Dermis microvascular lymphatic vessel endothelial cell (primary cell): Measurements from ENCODE around the gene RPS3A. TPM values are rescaled to one million over a fixed set of nuclear protein-coding genes. Genes with fewer than 3 reads are reported as not detected.
"Not testable (repeated sequence)": the region's sequence is repeated elsewhere in the genome, so short reads cannot be mapped to it uniquely, and the experiment has no call there.

Source experiments
- DNase-seq, 2 donors: peaks; one replicate each; pipeline versions ENCODE4 v3.0.0 to v3.0.0-alpha.2; 2010; ENCODE audit warnings: low read depth in 2 of 2
- total RNA-seq: library from RNA; depleted of rRNA; stranded (reverse); fragments of >200 nt; gene quantifications from 2 replicates; pipeline ENCODE4 v1.2.1, GENCODE V29; 2014

The RPS3A gene
- total RNA-seq = 1,726 and 3,014 TPM in 2 replicates

DNA sequence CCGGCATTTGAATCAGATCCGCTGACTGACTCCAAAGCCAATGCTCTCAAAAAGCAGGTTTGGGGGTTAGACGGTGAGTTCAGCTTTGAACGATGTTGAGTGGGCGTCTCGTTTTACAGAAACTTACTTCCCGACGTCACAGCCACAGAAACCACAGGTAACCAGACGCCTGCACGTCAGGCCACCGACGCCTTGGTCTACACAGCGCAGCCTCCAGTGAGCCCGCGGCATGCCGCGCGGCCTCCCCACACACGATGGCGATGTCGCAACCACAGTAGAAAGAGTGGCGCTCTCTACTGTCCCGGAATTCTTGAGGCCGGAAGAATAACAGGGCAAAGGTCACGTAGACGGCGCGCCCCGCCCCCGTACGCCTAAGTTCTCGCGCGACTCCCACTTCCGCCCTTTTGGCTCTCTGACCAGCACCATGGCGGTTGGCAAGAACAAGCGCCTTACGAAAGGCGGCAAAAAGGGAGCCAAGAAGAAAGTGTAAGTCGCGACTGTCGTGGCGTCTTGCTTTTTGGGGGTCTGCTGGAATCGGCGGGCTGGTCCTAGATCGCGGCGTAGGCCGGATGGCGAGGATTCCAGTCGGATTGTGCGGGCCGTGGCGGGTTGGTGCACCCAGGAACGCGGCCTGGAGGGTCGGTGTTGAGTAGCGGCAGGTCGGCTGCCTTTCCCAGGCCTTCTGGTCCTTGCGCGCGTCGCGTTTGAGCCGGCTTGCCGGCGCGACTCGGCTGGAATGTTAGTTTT is at the start of gene RPS3A:
Gene RPS3A (plus strand): TSS at position 400 of the 747 bp plus-strand sequence. CDS start 25 bp downstream, at position 425.
- DNase-seq = peak; percentile 96 to 99

DNA sequence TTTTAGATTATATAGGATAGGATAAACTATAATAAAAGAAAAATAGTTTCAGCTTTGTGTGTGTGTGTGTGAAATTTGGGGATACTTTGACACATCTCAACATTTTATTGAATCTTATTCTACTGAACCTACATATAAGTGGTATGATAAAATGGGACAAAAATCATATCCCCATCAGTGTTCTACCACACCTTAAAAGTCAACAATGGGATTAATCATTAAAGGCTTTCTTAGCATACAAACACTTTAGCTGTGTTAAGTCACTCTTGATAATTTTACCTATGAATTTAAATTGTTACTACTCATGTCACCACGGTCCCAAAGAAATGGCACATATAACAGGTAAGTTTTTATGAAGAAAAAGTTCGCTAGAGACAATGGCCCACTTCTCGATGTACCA is 46.6 kb upstream of the RPS3A start:
- no peak for DNase-seq

DNA sequence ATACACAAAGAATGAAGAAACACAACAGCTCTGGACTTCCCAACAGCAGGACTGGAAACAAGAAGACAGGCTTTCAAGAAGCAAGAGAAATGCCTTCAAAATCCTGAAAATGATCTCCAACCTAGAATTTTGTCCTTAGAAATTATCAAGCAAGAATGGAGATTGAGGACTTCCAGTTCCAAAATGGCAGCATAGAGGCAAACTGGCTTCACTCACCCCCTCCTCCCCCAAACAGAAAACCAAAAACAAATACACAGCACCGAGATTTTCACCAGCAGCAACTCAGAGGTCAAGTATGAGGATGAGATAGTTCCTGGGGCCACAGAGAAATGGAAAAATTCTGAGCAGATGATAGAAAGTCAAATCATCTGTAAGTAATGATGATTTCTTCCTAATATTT is 43.9 kb upstream of the RPS3A start:
- DNase-seq = no peak

DNA sequence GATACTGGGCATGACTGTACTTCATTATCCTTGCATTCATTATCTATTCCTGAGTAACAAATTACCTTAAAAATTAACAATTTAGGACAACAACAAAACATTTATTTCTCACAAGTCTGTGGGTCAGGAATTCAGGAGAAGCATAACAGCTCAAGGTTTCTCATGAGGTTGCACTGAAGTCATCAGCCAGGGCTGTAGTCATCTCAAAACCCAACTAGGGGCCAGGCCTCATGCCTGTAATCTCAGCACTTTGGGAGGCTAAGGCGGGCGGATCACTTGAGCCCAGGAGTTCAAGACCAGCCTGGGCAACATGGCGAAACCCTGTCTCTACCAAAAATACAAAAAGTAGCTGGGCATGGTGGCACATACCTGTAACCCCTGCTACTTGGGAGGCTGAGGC is 36.3 kb upstream of the RPS3A start:
- not testable (repeated sequence) for DNase-seq

DNA sequence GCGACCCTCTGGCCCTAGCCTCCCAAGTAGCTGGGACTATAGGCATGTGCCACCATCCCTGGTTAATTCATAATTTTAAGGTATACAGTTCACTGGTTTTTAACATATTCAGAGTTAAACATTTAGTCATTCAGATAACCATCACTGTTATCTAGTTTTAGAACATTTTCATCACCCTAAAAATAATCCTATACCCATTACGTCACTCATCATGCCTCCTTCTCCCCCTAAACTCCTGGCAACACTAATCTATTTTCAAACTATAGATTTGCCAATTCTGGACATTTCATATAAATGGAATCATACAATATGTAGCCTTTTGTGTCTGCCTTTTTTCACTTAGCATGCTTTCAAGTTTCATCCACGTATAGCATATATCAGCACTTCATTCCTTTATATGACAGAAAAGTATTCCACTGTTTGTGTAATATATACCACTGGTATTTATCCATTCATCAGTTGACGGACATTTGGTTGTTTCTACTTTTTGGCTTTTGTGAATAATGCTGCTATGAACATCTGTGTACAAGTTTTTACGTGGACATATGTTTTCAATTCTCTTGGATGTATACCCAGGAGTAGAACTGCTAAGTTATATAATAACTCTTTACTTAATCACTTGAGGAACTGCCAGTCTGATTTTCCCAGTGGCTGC is 32.0 kb upstream of the RPS3A start:
- DNase-seq = no peak

DNA sequence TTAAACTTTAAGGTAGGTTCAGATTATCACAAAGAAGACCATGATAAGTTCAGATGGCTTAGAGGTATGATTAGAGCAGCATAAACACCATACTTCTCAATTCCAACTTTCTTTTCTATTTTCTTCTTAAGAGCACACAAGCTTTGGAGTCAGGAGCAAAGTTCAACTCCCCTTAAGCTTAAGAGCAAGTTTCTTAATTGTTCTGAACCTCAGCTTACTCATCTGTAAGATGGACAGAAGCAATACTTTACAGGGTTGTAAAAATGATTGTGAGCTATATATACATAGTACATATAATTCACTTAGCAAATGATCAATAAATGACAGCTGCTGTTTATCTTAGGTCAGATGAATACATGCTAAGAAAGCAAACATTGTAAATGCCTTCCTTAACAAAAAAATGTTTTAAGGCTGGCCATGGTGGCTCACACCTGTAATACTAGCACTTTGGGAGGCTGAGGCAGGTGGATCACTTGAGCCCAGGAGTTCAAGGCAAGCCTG is 25.0 kb upstream of the RPS3A start:
- DNase-seq = no peak

DNA sequence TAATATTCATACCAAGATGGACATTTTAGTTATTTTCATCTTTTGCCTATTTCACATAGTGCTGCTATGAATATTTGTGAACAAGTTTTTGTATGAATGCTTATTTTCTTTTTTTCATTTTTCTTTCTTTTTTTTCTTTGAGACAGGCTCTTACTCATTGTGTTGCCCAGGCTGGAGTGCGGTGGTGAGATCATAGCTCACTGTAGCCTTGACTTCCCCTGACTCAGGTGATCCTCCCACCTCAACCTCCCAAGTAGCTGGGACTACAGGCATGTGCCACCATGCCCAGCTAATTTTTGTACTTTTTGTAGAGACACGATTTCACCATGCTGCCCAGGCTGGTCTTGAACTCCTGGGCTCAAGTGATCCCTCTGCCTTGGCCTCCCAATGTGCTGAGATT is 21.4 kb upstream of the RPS3A start:
- not testable (repeated sequence) for DNase-seq

DNA sequence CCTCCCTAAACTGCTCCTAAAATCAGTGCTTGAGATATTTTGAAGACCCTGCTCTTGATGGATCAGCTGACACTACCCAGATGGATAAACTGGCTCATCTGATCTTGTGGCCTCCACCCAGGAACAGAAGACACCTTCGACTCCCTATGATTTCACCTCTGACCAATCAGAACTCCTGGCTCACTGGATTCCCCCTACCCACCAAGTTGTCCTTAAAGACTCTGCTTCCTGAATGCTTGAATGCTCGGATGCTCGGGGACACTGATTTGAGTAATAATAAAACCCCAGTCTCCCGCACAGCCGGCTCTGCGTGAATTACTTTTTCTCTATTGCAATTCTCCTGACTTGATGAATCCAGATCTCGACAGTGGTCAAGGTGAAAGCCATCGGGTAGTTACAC is 12.0 kb upstream of the RPS3A start:
- no peak for DNase-seq

DNA sequence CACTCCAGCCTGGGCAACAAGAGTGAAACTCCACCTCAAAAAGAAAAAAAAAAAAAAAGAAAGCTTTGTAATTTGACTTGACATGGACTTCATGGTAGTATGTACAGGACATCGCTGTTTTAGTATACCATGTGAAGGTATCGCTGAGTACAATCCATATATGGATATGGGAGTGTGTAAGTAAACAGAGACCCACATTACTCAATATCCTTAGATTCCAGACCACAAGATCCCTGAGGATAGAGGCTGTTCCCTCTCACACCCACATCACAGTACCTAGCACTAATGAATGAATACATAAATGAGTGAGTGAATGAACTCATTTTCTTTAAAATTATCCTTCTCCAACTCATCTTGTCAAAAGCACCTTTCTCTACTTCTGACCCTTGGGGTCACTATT is 8.4 kb upstream of the RPS3A start:
- no peak for DNase-seq

DNA sequence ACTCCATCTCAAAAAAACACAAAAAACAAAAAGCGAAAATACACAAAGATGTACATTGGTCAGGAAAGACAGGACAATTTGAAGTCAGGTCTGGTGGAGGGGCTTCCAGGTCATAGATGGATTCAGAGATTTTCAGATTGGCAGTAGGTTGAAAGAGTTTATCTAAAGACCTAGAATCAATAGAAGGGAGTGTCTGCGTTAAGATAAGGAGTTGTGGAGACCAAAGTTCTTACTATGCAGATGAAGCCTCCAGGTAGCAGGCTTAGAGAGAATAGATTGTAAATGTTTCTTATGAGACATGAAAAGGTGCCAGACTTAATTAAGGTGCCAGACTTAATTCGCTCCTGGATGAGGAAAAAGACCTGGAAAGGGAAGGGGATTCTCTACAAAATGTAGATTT is 6.9 kb upstream of the RPS3A start:
- DNase-seq = no peak

DNA sequence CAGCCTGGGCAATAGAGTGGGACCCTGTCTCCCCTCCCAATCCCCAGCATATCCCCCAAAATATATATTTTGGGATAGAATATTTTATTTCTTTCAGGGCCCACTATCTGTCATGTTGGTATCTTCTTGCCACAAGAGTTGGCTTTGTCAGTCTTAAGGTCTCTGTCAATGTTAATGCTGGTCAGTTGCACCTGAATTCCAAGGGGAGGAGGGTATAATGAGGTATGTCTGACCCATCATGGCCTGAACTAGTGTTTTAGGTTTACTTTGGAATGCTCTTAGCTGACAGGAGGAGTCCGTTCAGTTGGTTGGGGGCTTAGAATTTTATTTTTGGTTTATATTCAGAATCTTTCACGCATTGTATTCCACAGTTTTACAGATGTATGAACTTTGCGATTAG is 6.2 kb upstream of the RPS3A start:
- DNase-seq = no peak

DNA sequence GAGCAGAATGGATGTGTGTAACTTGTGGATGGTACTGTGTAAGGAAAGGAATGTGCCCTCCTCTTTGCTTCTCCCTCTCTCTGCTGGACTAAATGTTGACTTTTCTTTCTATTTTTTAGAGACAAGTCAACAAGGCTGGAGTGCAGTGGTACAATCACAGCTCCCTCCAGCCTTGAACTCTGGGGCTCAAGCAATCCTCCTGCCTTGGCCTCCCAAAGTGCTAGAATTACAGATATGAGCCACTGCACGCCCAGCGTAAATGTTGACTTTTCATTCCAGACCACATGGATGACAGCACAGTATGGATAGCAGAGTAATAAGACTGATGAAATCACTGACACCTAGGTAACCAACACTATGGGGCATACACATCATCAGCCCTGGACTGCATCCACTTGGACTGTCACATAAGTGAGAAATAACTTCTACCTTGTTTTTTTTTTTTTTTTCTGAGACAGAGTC is 5.1 kb upstream of the RPS3A start:
- no peak for DNase-seq

DNA sequence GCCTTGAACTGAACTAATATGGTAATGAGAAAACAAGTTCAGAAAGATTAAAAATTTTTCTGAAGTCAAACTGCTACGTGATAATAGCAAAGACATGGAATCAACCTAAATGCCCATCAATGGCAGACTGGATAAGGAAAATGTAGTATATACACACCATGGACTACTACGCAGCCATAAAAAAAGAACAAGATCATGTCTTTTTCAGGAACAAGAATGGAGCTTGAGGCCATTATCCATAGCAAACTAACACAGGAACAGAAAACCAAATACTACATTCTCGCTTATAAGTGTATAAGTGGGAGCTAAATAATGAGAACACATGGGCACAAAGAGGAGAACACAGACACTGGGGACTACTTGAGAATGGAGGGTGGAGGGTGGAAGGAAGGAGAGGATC is 4.3 kb upstream of the RPS3A start:
- no peak for DNase-seq

DNA sequence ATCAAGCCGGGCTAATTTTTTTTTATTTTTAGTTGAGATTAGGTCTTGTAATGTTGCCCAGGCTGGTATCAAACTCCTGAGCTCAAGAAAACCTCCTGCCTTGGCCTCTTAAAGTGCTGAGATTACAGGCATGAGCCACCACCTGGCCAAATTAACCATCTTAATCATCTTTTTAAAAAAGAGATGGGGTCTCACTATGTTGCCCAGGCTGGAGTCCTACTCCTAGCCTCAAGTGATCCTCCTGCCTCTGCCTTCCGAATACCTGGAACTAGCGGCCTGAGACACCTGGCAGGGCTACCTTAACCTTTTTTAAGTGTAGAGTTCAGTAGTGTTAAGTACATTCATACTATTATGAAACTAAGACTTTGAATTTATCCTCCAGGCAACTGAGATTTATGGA is 1.7 kb upstream of the RPS3A start:
- DNase-seq = no peak

DNA sequence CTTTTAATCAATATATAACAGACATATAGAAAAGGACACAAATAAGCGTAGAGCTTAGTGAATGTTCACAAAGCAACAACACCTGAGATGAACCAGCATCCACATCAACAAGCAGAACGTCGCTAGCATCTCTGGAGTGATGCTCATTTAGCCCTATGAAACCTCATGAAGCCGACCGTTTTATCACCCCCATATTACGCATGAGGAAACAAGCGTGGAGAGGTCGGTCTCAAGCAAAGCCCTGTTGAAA is 524 bp upstream of the RPS3A start:
- no peak for DNase-seq

DNA sequence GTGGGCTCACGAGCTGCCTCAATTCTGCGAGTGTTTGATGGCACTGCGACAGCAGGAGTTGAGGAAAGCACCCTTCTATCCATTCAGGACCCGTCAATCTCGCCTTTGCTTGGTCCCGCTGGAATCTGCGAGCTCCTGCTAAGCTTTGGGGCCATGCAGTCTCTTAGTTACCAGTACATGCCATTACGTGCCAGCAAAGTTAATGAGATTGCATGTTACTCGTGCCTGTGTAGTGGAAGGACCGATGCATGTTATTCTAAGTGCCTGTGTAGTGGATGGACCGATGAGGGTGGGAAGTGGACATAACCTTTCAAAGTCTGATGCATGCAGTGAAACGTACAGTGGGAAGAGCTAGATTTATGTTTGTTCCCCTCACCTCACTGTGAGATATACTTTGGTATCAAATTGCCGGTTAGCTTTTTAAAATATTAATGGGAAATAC is 569 bp downstream of the RPS3A start:
- DNase-seq = peak; percentile 22 to 62

DNA sequence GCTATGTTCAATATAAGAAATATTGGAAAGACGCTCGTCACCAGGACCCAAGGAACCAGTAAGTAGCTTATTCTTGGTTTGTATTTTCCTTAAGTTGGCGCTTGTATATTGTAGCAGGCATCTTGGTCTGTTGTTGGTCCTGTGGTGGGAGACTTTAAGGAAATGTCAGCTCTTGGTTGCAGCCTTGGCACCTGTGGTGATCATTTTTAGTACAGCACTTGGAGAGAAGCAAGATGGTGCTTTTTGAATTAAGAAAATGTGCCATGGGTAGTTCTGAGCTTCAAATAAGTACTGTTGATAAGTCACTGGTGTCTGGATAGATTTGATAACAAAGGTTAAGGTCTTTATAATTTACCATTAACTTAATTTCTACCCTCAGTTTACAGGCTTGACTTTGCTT is 1.1 kb downstream of the RPS3A start:
- no peak for DNase-seq

DNA sequence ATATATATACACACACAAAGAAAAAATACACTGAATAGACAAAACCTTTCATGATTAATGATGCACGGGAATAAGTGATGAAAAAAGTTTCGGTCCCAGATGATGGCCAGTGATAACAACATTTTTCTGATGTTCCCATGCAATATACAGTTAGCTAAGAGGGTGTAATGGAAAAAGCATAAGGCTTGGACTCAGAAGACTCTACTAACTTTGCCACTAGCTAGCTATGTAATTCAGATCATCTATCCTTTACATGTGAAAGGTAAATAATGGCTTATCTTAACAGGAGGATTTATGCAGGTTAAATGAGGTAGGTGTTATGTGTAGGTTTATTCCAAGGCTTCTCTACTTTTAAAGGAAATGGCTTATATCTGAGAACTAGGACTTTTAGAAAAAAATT is 4.3 kb downstream of the RPS3A start:
- no peak for DNase-seq

DNA sequence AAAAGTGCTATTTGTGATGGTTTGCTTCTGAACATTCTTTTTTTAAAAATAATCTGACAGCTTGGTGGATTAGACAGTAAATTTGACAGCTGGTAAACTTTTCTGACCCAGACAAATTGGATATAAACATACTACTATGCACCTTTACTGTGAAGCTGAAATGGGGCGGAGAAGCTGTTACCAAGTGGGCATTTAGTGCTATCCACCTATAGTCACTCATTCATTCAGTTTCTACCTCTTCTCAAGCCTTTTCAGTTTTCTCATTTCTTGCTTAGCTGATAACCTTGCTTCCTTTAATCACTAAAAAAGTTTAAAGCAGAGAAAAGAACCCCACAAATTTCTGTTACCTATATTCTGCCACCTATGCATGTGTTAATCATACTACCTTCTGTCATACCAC is 5.2 kb downstream of the RPS3A start:
- DNase-seq = no peak

DNA sequence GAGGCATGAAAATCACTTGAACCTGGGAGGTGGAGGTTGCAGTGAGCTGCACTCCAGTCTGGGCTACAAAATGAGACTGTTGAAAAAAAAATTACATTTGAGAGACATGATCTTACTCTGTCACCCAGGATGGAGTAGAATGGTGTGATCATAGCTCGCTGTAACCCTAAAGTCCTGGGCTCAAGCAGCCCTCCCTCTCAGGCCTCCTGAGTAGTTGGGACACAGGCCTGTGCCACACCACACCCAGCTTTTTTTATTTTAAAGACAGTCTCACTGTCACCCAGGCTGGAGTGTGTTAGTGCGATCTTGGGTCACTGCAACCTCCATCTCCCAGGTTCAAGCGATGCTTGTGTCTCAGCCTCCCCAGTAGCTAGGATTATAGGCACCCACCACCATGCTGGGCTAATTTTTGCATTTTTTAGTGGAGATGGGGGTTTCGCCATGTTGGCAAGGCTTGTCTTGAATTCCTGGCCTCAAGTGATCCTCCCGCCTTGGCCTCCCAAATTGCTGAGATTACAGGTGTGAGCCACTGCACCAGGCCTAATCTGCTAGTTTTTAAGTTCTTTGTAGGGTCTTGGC is 6.1 kb downstream of the RPS3A start:
- no peak for DNase-seq

DNA sequence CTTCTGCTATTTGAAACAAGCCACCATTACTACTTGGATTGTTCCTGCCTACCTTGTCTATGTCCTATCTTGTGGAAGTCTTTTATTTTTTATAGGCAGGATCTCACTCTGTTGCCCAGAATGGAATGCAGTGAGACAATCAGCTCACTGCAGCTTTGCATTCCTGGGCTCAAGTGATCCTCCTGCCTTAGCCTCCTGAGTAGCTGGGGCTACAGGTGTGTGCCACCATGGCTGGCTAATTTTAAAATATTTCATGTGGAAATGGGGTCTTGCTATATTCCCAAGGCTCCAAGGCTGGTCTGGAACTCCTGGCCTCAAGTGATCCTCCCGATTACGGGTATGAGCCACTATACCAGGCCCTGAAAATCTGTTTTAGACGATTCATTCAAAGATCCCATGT is 7.6 kb downstream of the RPS3A start:
- DNase-seq = no peak

DNA sequence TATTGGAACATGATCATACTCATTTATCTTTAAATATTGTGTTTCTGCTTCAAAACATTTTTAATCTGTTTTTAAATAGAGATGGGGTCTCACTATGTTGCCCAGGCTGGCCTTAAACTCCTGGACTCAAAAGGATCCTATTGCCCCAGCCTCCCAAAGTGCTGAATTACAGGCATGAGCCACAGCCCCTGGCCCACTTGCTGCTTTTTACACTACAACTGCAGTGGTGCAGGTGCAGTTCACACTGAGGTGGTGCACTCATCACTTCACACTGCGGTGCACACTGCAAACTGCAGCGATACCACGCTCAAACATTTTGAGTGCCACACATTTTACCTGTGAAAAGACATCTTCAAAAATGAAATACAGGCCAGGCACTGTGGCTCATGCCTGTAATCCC is 10.8 kb downstream of the RPS3A start:
- no peak for DNase-seq

DNA sequence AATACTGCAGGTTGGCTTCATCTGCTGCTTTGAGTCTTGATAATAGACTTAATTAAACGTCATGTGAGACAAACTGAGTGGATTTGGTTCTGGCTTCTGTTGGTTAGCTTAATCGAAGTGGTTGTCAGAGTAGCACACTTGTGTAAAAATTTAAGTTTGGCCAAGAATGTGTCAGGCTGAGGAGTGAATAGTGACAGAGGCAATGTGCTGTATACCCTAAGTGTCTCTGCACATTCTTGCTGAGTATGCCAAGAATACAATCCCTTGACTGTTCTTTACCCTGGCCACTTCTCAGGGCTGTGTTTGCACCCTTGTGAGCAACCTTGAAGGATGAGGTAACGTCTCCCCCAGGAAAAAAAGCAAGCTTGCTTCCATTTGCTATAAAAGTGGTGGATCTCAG is 14.9 kb downstream of the RPS3A start:
- DNase-seq = no peak
